Activated CD4-positive, alpha-beta T cell treated with anti-CD3 and anti-CD28 coated beads, Interleukin-2, Interleukin-6, amounts not matched to agents 100 ng/mL and 50 ng/mL, durations not matched to agents 16 hours and 8 hours (primary cell): ENCODE measurements around the gene LENG8.
A peak's percentile ranks its signal among the peaks of the same experiment; 100 is the strongest.
"Not testable (repeated sequence)": the region's sequence is repeated elsewhere in the genome, so short reads cannot be mapped to it uniquely, and the experiment has no call there.

Experiments
- DNase-seq: peaks from one replicate; pipeline ENCODE4 v3.0.0-alpha.2; 2020

LENG8 gene

DNA sequence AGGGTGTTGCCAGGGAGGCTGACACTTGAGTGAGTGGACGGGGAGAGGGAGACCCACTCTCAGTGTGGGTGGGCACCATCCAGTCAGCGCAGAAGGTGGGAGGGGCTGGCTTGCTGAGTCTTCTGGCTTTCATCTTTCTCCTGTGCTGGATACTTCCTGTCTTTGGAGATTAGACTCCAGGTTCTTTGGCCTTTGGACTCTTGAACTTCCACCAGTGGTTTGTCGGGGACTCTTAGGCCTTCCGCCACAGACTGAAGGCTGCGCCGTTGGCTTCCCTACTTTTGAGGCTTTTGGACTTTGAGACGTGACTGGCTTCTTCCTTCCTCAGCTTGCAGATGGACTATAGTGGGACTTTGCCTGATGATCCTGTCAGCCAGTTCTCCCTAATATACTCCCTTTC is 4.3 kb upstream of the LENG8 start:
- DNase-seq = no peak

DNA sequence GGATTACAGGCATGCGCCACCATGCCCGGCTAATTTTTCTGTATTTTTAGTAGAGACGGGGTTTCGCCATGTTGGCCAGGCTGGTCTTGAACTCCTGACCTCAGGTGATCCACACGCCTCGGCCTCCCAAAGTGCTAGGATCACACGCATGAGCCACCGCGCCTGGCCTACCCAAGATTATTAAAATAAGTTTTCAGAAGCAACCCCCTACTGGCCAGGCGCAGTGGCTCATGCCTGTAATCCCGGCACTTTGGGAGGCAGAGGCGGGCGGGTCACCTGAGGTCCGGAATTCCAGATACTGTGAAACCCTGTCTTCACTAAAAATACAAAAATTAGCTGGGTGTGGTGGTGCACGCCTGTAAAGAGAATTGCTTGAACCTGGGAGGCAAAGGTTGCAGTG is 2.6 kb upstream of the LENG8 start:
- DNase-seq = not testable (repeated sequence)

DNA sequence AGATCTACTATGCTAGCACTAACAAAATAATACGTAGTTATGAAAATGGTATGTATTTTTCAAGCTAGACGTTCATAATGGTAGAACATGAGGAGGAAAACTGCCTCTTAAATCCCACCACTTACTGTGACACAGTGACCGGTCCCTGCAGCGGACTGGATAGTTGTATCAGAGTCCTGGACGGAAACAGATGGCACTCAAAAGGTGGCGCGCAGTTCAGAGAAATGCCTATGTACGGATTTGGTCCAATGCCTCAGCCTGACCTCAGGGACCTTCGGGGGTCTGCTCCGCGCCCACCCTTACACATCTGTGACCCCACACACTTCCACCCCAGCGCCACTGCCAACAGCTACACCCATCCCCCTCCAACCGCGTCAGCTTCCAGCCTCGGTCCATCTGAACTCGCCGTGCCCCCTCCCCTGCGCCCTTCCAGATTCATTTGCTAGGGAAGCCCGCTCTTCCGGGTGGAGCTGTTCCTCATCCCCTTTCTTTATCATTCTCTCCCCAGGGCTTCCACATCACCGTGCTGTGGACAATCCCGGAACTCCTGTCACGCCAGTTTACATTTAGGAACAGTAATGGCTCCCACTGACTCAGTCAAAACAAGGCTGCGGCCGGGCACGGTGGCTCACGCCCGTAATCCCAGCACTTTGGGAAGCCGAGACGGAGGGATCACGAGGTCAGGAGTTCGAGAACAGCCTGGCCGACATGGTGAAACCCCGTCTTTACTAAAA is 792 bp upstream of the LENG8 start:
- peak; percentile 41 for DNase-seq

DNA sequence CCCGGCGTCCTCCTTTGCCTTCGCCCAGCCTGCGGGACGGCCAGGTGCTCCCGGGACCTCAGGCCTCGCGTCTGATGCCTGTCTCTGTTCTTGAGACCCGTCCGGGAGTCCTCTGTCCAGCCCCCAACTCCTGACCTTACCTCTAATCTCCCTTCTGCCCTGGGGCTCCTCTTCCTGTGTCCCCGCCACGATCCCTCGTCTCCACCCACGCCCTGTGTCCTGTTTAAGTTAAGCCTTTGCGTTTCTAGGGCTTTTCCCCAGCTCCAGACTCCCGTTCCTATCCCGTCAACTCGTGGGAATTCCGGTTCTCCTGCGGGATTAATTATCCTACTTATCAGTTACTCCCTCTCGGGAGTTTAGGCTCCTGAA is 686 bp downstream of the LENG8 start:
- no peak for DNase-seq

DNA sequence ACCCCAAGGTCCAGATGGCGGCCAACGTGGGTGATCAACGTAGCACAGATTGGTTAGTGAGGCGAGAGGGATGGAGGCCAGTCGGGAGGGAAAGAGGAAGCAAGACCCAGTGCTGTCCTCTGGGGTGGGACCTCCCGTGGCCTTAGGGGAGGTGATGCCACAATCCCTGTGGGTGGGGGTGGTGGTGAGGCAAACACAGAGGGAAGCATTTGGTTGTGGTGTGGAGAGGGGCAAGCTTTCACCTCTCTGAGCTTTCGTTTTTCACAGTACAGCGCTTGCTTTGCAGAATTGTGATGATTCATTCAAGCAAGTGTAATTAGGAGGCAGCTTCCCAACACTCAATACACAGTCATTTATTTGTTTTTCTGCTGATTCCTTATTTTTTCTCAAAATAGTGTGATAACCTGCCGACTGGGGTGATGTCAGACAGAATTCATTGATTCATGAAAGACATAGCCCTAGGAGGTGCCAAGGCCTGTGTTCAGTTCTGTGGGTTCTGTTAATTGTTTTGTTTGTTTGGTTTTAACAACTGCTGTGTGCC is 2.4 kb downstream of the LENG8 start:
- no peak for DNase-seq

DNA sequence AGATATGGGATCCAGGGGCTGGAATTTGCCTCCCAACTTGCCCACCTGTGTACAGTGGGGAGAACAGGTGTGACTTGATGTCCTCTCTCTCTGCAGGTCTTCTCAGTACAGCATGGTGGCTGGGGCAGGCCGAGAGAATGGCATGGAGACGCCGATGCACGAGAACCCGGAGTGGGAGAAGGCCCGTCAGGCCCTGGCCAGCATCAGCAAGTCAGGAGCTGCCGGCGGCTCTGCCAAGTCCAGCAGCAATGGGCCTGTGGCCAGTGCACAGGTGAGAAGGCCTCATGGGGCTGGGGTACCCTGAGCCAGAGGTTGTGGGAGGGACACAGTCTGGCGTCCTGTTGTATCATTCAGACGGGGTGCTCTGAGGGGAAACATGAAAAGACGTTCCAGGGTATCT is 3.0 kb downstream of the LENG8 start:
- no peak for DNase-seq

DNA sequence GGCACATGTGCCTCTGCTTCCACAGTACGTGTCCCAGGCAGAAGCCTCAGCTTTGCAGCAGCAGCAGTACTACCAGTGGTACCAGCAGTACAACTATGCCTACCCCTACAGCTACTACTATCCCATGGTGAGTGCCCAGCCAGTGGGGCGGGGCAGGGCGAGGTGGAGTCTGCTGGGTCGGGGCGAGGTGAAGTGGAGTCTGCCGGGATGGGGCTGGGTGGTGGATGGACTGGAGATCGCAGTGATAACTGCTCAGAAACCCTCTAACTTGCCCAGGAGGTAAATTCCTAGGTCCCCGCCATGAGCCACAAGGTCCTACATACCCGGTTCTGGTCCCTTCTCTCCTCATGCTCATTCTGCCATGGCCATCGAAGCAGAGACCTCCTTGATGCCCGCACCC is 3.6 kb downstream of the LENG8 start:
- DNase-seq = no peak

DNA sequence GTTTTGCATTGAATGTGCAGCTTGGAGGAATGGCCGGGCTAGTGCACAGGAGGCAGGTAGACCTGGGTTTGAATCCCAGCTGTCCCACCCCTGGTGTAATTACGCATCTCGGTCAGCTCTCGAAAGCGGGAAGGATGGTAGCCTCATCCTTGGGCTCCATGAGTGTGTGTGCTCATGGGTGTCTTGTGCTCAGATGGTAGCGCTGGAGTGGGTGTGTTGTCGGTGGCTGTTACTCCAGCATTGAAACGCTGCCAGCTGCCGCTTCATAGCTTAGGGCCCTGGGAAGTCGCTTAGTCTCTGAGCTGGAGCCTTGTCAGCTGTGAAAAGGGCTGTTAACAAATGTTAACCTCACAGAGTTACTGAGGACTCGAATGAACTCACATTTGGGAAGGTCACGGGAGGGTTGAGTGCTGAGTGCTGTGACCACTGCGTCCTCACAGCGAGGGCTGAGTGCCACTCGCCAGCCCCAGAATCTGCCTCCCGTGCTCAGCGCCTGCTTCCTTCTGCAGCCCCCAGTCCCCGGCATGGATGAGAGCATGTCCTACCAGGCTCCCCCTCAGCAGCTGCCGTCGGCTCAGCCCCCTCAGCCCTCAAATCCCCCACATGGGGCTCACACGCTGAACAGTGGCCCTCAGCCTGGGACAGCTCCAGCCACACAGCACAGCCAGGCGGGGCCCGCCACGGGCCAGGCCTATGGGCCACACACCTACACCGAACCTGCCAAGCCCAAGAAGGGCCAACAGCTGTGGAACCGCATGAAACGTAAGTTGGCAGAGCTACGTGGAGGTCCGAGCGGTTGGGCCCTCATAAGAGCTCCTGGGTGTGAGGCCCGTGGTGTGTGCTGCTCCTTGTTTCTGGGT is 5.2 kb downstream of the LENG8 start:
- no peak for DNase-seq

DNA sequence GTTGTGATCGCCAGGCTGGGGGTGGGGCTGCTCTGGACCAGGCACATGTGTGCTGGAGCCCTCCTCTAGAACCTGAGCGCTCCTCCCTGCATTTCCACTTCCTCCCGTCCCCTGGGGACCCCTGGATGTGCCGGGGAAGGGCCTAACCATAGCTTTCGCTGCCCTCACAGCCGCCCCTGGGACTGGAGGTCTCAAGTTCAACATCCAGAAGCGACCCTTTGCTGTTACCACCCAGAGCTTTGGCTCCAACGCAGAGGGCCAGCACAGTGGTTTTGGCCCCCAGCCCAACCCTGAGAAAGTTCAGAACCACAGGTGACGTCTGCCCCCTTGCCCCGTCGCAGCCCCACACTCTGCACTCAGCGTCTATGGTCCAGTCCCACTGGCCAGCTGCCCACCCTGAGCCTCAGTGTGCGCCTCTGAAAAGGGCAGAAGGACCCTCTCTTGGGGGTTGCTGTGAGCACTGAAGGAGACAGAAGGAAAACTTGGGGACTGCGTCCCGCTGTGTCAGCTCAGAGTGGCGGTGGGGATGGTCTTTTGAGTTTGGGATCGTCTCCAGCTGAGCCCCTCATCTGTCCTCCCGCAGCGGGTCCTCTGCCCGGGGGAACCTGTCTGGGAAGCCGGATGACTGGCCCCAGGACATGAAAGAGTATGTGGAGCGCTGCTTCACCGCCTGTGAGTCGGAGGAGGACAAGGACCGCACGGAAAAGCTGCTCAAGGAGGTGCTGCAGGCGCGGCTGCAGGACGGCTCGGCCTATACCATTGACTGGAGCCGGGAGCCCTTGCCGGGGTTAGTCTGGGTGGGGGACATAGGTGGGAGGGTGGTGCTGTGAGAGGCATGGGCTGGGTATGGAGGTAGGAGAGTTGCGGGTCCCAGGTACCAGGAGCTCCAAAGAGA is 6.0 kb downstream of the LENG8 start:
- no peak for DNase-seq

DNA sequence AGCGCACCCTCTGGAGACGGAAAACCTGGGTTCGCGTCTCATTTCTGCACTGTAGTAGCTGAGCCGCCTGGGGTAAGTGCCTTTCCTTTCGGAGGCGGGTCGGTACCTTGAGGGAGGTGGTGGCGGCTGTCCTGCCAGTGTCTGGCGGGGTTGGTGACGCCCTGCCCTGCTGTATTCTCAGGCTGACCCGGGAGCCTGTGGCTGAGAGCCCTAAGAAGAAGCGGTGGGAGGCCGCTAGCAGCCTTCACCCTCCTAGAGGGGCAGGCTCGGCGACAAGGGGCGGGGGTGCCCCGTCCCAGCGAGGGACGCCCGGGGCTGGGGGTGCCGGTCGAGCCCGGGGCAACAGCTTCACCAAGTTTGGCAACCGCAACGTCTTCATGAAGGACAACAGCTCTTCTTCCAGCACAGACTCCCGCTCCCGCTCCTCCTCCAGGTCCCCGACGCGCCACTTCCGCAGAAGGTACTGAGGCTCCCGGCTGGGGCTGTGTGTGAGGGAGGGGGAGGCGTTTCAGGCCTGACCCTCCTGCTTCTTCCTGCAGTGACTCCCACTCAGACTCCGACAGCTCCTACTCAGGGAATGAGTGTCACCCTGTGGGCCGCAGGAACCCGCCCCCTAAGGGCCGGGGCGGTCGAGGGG is 6.9 kb downstream of the LENG8 start:
- no peak for DNase-seq

DNA sequence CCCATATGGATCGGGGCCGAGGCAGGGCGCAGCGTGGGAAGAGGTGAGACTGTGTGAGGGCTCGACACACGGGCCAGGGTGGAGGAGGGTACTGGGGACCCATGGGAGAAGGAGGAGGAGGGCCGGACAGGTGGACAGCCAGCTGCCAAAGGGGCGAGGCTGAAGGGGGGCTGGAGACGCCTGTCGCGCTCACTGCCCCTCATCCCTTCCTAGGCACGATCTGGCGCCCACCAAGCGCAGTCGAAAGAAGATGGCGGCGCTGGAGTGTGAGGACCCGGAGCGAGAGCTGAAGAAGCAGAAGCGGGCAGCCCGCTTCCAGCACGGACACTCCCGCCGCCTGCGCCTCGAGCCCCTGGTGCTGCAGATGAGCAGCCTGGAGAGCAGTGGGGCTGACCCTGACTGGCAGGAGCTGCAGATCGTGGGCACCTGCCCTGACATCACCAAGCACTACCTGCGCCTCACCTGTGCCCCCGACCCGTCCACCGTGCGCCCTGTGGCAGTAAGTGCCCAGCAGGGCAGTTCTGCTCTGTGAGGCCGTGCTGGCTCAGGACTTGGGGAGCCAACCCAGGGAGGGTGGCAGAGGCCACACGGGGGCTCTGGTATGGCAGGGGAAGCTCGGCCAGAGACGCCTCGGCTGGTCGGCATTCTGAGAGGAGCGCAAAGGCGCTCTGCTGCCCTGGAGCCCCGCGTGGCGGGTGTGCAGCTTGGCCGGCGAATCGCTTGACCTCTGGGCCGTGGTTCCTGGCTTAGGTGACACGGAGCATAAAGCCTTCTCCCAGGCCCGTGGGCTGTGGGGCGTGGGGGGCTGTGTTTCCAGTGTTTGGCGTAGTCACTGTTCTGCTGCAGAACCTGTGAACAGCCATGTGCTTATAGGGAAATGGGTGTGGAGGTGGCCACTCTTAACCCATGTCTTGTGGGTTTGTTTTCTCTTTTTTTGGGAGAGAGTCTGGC is 7.7 kb downstream of the LENG8 start:
- DNase-seq = no peak

DNA sequence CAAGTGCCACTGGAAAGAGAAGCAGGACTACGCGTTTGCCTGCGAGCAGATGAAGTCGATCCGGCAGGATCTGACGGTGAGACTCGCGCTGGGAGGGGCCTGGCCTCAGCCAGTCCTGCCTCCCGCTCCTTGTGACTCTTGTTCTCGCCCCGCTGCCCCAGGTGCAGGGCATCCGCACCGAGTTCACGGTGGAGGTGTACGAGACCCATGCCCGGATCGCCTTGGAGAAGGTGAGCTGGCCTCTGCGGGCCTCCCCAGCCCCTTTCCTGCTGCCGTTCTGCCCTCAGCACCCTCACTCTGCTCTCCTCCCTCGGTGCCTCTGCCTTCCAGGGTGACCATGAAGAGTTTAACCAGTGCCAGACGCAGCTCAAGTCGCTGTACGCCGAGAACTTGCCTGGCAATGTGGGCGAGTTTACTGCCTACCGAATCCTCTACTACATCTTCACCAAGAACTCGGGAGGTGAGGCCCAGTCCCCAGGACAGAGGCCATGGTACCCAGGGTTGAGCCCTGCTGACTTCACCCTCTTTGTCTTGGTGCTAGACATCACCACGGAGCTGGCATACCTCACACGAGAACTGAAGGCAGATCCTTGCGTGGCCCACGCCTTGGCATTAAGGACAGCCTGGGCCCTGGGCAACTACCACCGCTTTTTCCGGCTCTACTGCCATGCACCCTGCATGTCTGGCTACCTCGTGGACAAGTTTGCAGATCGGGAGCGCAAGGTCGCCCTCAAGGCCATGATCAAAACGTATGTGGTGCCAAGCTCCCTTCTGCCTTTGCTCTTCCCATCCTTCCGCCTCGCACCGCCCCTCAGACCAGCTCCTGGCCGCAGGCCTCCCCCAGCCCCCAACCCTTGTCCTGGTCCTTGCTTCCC is 9.0 kb downstream of the LENG8 start:
- DNase-seq = no peak

DNA sequence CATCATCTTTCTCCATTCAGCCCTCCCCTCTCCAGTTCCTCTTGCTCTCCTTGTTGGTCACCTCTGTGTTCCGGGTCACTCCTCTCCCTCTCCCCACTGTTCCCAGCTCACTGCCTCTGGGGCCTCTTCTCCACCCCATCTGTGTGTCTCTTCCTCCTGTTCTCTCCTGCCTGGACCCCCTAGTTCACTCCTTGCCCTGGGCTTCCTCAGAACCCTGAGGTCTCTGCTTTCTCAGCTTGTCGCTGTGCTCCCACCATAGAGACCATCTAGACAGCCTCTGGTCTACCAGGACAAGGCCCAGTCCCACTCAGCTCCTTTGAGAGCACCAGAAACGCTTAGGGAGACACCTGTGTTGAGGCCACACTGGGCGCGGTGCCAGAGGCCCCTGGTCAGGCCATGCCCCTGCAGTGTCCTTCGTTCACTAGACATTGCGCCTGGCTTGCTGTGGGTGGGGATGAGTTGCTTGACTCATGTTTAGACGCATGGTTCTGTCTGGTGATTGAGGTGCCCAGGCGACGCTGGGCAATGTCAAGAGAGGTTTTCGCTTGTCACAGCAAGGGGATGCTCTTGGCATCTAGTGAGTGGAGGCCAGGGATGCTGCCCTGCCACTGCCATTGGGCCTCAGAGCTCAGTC is 9.8 kb downstream of the LENG8 start:
- DNase-seq = no peak

DNA sequence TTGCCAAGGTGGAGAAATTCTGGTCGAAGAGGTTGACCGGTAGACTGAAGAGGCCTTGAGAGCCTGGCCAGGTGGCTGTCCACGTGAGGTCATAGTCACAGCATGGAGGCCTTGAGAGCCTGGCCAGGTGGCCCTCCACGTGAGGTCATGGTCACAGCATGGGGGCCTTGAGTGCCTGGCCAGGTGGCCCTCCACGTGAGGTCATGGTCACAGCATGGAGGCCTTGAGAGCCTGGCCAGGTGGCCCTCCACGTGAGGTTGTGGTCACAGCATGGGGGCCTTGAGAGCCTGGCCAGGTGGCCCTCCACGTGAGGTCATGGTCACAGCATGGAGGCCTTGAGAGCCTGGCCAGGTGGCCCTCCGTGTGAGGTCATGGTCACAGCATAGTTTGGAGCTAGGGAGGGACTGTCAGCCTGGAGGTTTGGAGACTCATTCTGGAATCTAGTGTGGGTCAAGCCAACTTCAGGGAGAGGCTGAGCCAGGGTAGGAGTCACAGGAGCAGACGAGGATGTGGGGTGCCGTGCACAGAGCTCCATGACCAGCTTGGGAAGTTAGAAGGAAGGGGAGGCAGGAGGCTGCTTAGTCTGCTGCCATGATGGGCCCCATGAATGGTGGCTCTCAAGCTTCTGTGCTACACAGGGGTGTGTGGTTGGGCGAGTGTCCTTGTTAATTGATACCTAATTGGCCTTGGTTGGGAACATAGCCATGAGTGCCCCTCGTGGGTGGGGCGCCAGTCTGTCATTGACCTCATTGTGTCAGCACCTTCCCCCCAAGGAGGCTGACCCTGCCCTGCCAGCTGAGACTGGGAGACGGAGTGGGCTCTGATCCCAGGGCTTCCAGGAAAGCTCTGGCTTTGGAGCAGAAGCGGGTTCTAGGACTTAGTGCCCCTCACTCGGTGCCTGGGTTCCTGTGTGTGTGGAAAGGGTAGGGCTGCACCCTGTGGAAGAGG is 10.6 kb downstream of the LENG8 start:
- DNase-seq = no peak

DNA sequence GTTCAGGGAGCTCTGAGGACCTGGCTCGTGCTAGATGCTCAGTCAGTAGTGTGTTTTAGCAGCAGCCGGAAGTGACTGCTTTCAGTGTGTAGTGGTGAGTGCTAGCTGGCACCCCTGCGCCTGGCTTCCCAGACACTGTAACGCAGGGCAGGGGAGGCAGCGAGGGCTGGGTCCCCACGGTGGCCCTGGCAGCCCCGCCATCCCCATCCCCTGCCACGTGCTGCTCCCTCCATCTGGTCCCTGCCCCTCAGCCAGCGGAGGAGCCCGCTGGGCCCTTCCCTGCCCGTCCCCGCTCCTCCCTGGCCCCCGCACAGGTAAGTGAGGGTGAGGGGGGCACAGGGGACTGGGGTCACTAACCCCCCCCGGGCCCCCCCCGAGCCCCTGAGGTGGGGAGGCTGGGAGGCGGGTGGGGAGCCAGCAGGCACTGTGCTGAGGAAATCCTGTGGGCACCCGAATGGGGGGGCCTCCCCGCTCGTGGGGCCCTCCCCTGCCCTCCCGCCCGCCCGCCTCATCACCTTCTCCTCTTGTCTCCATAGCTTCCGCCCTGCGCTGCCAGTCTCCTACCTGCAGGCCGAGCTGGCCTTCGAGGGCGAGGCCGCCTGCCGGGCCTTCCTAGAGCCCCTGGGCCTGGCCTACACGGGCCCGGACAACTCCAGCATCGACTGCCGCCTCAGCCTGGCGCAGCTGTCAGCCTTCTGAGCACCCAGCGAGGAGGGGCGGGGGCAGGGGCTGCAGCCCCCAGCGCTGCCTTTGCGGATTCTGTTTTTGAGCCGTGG is 11.4 kb downstream of the LENG8 start:
- DNase-seq = no peak

DNA sequence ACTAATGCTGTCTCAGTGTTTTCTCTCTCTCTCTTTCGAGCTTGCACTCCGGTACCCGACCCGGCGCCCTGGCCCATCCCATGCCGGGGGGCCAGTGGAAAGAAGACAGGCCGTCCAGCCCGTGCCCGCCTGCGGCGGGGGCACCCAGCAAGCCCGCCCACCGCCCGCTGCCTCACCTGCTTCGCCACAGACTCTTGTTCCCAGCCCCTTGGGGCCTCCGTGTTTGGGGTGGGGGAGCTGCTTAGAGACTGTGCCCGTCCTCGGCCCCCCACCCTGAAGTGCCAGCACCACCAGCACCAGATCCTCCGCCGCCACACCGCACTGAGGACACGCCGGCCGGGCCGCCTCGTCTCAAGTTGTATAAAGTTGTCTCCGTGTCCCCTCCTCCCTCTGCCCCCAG is 12.2 kb downstream of the LENG8 start:
- no peak for DNase-seq

DNA sequence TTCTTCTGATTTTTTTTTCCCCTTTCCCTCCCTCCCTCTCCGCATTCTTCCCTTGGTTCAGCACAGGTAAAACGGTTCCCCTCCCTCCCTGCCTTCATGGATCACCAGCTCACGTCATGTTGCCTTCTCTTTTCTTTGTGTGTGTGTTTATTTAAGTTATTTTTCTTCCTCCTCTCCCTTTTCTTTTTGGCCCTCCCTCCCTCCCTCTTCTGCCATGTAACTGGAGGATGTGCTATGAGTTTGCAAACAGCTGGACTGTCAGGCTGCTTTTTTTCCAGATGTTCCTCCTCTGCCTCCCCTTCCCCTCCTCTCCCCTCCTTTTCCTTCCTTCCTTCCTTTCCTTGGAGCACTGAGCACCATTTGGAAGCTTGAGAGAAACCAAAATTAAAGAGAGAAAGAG is 12.6 kb downstream of the LENG8 start:
- DNase-seq = no peak
